Kasumi-1 (cell line): Measurements from ENCODE around the gene LTBP1.

Source experiments
- DNase-seq, 2 experiments: peaks; one replicate each; lab custom pipeline; 2025; lab: John Stamatoyannopoulos, UW

LTBP1 gene

DNA sequence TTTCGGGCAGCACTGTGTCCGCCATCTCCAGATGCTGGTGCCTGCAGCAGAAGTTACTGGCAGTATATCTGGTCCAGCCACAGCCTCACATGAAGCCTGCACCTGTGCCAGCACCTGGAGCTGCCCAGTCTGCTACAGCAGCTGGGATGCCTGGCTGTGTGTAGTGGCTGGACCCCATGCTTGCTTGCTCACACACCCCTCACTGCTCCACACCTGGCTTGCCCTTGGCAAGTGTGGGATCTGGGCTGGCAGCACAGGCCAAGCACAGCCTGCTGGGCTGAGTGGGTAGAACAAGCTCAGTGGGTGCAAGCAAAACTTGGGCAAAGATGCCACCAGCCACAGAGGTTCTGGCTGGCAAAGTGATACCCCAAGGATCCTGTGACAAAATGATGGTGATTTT lies 320.3 kb downstream of the LTBP1 start:
- no peak for DNase-seq

DNA sequence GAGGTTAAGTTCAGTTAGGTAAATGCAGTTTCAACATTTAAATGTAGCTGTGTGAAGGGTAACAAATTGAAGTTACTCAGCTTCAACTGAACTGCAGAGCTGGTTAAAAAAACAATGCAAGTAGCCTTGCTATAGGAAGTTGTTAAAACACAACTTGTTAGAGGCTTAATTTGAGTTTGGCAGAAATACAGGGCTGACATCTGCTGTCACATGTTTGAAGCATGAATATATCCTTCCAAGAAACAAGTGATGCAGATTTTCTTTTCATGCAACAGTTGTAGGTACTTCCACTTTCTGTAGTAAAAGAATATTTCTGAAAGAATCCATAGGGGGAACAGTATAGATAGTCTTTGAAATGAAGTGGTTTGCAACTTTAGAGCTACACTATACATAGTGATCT lies 321.0 kb downstream of the LTBP1 start:
- no peak for DNase-seq

DNA sequence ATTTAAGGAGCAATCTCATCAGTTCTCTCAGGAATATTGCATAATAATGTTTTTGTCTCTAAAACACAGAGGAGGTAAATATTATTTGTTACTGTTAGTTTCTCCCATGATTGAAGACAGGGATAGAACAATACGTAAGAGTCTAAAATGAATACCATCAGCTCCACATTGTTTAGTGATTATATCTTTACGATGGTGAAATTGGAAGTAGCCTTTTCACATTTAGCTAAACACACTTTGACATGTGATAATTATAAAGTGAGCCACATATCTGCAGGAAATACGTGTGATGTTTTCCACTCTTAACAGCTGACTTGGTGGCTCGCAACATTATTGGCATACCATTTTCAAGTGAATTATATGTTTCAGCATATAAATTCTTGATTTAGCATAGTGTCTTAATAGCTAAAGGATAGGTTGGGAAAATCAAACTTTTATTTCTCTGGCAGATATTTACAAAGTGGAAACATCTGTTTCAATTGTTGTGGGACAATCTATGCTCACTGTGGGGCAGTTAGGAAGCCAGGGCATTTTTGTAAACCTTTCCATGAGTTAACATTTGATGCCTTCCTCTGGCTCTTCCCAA lies 321.6 kb downstream of the LTBP1 start:
- DNase-seq, result no peak

DNA sequence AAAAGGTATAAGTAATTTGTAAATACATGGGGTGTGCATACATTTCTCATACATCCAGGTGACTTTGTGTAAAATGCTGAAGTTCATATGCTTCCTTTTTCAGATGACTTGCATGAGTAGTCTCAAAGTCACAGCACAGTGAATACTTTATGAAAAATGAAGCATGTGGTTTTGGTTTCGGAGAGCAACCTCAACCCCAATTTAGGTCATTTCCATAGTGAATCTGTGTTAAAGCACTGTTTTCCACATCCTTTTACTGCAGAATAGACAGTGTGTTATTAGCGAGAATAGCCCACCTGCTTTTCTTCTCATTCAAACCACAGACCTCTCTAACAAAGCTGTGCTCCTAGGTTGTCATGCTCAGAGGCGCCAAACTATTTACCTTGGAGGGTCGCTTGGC lies 325.2 kb downstream of the LTBP1 start:
- no peak for DNase-seq

DNA sequence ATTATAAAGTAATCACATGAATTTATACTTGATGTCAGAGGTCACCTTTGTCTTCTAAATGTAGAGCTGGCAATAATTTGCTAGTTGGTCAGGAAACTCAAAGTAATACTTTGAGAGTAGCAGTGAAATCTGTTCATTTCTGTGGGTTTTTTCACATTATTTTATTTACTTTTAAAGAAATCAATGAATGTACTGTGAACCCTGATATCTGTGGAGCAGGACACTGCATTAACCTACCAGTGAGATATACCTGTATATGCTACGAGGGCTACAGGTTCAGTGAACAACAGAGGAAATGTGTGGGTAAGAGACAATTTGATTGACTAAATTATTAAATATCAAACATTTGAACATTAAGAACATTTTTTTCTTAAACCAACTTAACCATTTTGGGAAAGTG lies 326.7 kb downstream of the LTBP1 start:
- DNase-seq, result no peak

DNA sequence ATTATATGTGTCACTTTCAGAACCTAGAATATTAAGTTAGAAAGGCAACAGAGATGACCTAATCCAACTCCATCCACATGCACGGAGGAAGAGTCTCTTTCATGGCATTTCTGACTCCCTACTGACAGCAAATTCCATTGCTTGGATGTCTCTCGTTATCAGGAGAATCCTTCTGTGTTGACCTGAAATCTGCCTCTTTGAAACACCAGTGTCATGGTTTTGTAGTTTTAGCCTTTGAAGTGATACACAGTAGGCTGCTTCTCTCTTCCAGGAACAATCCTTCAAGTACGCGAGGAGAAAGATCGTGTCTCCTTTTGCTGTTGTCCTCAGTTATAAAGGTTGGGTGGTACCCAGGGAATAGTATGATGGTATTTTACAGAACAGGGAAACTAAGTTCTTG lies 327.8 kb downstream of the LTBP1 start:
- DNase-seq, result no peak

DNA sequence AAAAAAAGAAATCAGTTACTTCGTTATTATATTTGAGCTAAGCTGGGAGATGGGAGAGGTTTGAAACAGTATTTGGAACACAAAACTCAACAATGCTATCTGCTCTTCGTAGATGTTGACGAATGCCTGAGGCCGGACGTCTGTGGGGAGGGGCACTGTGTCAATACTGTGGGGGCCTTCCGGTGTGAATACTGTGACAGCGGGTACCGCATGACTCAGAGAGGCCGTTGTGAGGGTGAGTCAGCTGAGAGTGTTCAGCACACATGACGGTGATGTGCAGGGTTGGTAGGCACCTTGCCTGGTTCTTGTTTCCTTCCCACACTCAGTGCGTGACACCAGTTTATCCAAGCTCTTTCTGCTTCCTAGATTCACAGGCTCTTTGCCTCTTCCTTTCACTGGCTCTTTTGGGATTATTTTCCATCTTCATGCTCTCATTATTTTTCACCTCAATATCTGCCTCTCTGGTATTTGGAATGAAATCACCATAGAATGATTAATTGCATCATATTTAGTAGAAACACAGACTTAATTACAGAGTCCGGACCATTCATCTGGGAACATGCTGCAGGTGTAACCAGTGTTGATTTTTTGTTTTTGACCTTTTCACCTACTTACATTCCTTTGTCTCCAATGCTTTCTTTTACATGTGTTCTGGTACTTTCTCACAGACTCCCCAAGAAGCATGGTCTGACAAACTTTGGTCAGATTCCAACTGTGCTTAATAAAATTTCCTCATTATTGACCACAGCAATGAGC lies 329.1 kb downstream of the LTBP1 start:
- no peak for DNase-seq

DNA sequence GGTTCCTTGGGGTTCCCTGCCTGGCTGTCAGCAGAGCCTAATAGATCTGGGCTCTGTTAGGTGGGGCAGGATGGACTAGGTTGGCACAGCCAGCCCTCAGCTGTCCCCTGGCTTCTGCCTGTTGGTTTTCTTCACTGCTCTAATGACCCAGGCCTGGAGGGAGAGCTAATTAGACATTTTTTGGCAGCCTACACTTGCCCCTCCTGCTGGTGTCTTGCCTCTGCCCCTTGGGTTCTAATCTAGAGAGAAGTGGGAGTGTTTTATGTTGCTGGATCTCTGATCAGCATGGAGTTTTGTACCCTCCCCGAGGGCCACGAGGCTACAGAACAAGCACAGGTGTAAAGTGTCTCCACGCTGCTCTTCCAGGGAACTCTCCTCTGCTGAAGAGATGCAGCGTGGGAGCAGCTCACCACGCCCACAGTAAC lies 330.3 kb downstream of the LTBP1 start:
- no peak for DNase-seq

DNA sequence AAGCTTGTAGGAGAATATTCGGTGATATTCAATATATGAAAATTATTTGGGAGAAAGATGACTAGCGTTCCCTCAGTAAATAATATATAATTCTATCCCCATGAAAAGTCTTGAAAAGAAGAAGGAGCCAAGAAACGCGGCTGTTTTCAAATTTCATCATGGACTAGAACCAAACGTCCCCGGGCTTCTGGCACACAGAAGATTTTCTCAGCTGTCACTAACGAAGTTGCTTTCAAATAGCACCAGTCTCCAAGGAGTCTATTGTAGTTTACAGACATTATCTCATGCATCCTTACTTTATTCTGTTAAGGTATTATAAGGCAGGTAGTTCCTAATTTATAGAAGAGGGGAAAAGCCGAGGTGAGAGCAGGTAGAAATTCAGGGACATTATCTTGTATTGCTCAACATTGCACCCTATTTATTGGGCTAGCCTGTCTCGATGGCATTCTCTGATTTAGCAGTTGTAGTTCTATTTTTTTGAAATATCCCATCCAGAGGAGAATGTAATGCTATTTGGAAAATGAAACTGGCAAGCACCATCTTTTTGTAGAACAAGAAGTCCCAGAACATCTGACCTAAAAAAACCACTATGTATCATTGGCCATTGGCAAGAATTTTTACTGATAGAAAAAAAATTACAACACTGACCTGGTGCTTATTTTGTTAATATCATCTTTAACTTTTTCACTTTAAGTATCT lies 331.6 kb downstream of the LTBP1 start:
- no peak for DNase-seq

DNA sequence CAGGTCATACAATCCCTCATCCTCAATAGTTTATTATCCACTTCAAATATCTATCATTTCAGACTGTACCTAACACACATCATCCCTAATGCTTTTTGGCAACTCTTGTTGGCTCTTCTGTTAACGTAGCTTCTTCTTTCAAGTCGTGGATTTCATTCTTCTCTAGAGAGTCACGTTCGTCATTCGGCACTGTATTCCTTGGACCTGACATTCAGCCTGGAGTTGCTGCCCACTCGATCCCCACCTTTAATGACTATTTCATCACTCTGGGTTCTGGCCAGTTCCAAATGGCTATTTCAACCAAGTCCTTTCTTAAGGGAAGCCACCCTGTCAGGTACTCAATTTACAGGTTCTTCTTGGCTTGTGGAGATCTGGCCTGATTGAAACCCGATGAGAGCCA lies 337.5 kb downstream of the LTBP1 start:
- DNase-seq, result no peak

DNA sequence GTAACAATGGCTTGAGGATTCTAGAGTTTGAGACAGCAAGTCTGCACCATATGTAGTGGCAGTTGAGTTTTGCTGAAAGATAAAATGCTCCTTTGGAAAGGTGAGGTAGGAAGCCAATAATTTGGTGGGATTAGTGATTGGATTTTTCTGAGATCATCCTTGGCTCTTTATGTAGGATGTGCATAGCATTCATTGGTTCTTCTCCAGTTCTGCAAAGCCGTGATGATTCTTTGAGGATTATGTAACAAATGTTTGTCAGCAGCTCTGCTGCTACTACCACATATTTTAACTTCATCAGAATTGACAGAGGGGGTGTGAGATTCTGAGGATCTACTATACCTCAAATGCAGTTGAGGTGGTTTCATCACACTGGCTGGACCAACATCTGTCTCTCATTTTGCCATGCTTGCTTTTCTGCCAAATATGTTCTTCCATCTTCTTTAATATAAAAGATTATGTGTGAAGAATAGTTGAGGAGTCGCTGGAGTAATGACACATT lies 340.8 kb downstream of the LTBP1 start:
- no peak for DNase-seq

DNA sequence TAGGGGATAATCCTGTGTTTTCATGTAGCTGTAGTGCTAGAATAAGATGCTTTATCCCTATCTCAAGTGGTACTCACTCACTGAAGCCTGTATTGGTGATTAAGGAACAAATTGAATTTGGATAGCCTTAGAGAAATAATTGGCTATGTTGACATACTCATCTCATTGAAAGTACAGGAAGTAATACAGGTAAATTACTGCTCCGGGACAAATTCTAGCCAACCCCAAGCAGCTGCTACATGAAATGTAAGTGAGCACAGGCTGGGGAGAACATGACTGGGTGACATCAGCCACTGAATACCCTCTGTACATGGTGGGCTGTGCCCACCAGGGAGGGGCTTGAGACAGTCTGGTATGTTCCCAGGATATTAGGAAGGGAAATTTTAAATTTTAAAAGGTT lies 341.3 kb downstream of the LTBP1 start:
- no peak for DNase-seq

DNA sequence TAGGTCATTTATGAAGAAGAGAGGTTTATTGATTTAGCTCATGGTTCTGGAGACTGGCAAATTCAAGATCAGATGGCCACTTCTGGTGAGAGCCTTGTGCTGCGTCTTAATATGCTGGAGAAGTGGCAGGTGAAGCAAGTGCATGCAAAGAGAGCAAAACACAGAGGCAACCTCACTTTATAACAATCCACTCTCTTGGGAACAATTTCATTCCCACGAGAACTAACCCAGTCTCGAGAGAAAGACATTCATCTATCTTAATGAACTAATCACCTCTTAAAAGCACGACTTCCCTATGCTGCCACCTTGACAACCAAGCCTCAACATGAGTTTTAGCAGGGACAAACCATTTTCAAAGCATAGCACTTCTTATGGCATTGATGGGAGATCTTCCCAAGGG lies 343.2 kb downstream of the LTBP1 start:
- no peak for DNase-seq

DNA sequence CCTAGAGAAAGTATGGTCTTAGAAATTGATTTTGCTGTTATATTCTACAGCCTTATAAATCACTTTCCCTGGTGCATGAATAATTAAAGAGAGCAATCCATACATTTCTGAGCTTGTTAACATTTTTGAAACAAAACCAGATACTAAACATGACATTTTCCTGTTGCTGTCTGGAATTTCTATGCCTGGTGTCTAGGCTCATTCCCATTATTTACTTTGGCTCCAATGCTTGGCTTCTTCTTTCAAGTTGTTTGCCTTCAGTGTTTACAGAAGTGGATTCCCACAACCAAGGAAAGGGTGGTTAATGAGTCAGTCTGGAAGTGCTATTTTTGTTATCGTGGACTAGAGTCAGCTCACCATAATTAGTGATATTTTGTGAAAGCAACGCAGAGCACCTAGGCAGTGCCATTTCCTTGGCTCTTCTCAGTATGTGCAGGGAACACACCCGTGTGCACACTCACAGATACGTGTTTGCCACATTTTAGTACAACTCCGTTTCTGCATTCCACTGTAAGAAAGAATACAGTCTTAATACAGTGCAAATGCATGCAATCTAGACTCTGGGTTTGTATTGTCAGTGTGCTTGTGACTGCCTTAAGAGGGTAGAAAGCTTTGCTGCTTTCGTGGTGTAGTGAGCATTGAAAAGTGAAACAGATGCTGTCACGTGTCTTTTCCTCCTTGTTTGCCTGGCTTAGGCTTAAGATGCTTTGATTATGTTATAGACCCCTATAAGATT lies 344.7 kb downstream of the LTBP1 start:
- DNase-seq, result no peak

DNA sequence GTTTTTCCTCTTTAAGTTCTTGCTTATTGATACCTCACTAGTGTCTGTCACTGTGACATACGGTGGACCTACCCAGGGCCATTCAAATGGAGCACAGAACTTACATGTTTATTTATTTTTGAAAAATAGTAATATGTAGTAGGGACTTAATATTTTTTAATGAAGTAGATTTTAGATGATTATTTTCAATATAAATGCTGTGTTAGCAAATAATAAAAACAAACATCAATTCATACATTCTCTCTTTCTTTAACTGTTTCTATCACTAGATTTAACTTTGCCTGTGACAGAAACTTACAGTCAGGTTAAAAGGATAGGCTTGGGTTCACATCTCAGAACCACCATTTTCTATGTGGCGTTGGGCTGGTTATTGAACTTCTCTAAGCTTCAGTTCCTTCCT lies 345.3 kb downstream of the LTBP1 start:
- no peak for DNase-seq

DNA sequence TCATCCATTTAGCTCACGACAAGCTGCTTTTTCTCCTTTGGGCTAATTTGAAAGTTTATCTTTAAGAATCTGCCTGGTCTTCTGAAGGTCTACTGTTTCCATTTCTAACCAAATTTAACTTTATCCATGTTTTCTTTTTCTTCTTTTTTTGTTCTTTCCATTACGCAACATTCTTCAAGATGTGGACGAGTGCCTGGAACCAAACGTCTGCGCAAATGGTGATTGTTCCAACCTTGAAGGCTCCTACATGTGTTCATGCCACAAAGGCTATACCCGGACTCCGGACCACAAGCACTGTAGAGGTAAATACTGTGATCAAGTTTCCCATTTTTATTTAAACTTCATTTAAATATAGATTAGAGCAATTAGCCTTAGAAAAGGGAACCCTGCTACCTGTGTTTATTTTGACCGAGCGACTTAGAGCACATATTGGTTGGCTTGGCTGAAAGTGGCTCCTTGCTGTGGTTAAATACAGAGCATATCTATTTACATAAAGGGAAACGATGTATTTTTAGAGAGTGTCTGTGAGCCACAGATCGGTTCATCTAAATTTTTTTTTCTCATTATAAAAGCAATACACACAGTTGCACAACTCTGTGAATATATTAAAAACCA lies 346.3 kb downstream of the LTBP1 start:
- DNase-seq, result no peak

DNA sequence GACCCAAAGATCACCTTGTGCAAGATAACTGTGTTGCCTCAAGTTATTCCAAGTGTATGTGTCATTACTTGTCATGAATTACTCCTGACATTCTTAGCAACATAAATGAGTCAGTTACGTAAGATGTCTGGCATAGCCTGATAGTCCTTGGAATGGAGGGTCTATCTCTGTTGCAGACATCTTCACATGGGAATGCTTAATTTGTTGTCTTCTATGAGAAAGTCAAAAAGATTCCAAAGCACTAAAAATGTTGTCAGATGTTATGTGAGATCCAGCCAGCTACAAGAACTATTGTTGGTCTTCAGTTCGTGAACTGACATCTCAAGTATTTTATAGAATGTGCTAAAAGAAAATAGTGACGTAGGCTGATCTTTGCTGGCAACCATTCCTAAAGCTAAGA lies 351.5 kb downstream of the LTBP1 start:
- no peak for DNase-seq

DNA sequence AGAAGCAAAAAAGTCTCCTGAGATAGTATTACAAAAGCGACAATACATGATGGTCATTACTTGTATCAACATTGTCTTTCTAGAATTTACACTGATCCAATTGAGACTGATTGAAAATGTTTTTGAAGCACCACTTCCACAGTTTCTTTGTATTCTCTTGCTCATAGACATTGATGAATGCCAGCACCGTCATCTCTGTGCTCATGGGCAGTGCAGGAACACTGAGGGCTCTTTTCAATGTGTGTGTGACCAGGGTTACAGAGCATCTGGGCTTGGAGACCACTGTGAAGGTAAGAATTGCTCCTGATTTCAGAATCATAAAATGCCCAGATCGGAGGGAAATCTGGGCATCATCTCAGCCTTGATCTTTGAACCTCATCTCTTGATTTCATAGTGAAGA lies 354.6 kb downstream of the LTBP1 start:
- DNase-seq, result no peak

DNA sequence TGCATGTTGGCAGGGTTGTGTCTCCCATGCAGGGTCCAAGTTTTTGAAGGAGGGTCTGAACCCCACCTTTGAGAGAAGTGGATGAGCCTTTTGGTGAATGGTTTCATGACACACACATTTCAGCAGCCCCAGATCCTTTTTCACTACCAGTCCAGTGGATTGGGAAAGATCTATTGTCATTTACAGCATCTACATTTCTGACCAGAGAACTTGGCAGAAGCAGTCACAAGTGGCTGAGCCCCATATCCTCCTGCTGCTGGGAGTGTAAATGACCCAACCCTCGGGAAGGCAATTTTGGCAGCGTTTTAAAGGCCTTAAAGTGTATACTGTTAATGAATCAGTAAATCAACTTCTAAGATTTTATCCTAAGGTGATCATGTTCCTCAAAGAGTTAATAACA lies 355.6 kb downstream of the LTBP1 start:
- no peak for DNase-seq

DNA sequence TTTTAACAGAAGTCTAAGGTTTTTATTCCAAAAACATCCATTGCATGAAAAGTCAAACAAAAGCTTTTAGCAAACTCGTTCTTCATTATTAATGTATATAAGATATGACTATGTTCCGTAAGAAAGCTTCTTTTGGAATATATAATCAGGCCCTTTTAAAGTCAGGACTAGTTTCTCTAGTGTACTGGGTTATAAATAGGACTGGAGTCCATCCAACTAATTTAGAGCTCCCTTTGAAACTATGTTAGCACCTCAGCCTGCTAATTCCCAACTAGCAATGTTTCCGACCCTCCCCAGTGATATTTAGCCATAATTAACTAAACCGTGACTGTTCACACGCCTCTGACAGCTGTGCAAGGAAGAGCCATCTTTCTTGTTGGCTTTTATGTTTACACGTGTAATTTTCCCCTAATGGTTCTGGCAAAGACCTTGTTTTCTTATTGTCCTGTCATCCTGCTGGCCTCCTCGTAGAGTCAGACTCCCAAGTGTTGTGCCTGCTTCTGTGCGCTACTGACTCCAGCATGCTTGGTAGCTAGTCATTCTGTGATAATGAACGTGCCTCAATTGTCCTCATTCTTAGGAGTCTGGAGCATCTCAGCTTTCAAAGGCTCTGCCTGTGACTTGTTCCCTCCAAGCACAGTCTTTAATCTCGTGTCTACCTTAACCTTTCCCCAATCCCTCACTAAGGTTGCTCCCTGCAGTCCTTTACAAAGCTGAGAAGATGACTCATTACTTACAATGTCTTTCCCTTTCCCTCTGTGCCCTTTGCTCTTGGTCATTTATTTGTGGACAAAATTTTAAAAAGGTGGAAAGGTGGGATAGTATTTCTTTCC lies 357.5 kb downstream of the LTBP1 start:
- no peak for DNase-seq

DNA sequence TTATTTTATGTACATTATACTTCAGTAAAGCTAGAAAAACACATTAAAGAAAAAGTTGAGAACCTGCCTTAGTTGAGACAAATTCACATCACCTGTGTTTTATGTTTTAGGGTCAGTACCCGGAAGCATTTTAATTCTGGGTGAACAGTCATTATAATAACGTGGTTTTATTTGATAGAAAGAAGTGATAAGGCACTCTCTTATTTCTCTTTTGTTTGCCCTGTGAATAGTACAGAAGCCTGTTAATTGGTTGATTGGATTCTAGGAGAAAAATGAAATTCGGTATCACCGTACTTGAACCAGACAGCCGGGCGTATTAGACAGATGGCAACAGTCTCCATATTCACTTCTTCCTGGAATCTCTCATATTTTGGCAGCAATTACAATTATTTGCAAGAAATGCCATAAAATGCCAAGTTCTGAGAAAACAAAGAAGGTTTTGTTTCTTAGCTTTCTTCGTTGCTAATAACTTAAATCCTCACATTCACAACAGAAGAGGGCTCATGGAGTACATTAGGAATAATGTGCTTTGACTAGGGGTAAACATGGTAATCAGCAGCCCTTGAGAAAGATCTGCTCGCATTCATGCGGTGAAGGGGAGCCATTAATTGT lies 361.0 kb downstream of the LTBP1 start:
- DNase-seq, result no peak
